Measurements from ENCODE around the gene GRAMD4. TPM values are rescaled to one million over a fixed set of nuclear protein-coding genes. Genes with fewer than 3 reads are reported as not detected.
"Not testable (repeated sequence)": the region's sequence is repeated elsewhere in the genome, so short reads cannot be mapped to it uniquely, and the experiment has no call there.

GRAMD4 gene
- total and polyA plus RNA-seq, 12 donors: 29.3 to 143 (median 63.9) TPM

GRCh38 chr22:46620588-46621242 lies 529 bp downstream of the GRAMD4 start:
- peak overlapping the region in 1 of 10 donors; percentile 16 for H3K4me3 ChIP-seq
- TF ChIP-seq, protein P1, sequence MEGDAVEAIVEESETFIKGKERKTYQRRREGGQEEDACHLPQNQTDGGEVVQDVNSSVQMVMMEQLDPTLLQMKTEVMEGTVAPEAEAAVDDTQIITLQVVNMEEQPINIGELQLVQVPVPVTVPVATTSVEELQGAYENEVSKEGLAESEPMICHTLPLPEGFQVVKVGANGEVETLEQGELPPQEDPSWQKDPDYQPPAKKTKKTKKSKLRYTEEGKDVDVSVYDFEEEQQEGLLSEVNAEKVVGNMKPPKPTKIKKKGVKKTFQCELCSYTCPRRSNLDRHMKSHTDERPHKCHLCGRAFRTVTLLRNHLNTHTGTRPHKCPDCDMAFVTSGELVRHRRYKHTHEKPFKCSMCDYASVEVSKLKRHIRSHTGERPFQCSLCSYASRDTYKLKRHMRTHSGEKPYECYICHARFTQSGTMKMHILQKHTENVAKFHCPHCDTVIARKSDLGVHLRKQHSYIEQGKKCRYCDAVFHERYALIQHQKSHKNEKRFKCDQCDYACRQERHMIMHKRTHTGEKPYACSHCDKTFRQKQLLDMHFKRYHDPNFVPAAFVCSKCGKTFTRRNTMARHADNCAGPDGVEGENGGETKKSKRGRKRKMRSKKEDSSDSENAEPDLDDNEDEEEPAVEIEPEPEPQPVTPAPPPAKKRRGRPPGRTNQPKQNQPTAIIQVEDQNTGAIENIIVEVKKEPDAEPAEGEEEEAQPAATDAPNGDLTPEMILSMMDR (IDR thresholded peaks at IDR 0.05): no peak
- no peaks in the 10 kb centered on the region for H3K36me3 ChIP-seq
- WGBS, 2 donors: 84 to 86% methylated on average over 23 of the region's 23 CpGs
- no peaks in the 10 kb centered on the region for H3K9me3 ChIP-seq
- H3K27ac ChIP-seq: peak overlapping the region in 9 of 10 donors; percentile 70 to 87 (median 81)
- H3K4me1 ChIP-seq: peaks cover 39 to 86% (median 66%) of the 10 kb centered on the region in 9 donors
- no peaks in the 10 kb centered on the region for H3K27me3 ChIP-seq
- intact Hi-C loops (cut with DNase I): loop anchor here in 4 of 10 donors (5.0 kb wide), 2 partner anchors 33 to 43 kb away; no protein-coding TSS in a partner anchor
- ATAC-seq: no peak
- DNase-seq: no peak

DNA sequence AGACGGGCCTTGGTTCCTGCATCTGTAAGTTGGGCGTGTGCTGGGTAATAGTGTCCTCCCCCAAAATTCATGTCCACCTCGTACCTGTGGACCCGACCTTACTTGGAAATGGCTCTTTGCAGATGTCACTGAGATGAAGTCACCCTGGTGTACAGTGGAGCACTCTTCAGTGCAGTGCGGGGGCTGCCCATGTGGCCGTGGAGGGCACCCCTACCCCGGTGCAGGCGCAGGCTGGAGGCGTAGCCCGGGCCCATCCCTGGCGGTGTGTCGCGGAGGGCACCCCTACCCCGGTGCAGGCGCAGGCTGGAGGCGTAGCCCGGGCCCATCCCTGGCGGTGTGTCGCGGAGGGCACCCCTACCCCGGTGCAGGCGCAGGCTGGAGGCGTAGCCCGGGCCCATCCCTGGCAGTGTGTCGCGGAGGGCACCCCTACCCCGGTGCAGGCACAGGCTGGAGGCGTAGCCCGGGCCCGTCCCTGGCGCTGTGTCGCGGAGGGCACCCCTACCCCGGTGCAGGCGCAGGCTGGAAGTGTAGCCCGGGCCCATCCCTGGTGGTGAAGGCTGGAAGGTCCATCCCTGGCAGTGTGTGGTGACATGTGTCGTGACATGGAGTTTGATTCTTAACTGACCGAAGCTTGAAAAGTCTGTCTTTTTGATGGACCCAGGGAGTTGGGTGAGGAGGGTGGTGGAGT lies 1.2 kb downstream of the GRAMD4 start:
- peak overlapping the region; percentile 29 to 87 (median 80) for H3K27ac ChIP-seq
- not testable (repeated sequence) for H3K9me3 ChIP-seq, DNase-seq, H3K36me3 ChIP-seq, H3K27me3 ChIP-seq
- 91 to 96% methylated on average over 21 to 38 of the region's 38 CpGs for WGBS, 2 donors
- ATAC-seq: peak in 1 of 8 donors; percentile 10
- peaks cover 42 to 91% (median 66%) of the 10 kb centered on the region in 9 donors for H3K4me1 ChIP-seq
- TF ChIP-seq, protein P1 (IDR thresholded peaks at IDR 0.05): peak in 1 of 9 donors; percentile 5
- intact Hi-C loops (cut with DNase I): loop anchor here in 4 of 10 donors (5.0 kb wide), 2 partner anchors 34 to 44 kb away; no protein-coding TSS in a partner anchor
- peak overlapping the region in 1 of 10 donors; percentile 16 for H3K4me3 ChIP-seq

DNA sequence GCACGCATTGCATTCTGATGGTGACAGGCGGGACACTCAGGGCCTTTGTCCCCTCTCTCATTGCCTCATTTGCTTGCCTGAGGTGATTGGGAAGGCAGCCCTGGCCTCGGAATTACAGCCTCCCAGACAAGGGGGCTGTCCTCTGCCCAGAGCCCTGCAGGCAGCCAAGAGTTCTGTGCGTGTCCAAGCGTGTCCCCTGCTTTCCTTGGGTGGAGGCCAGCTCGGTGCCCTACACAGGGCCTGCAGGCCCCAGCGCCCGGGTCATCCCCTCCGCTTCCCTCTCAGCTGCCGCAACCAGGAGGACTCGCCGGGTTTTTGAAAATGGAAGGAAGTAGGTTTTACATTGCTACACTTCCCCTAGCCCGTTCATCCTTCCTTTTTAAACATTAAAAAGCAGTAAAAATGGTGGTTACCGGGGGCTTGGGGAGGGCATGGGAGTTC lies 1.9 kb downstream of the GRAMD4 start:
- peak overlapping the region; percentile 29 to 87 (median 73) for H3K27ac ChIP-seq
- peaks cover 0 to 6% (median 4%) of the 10 kb centered on the region in 9 donors for H3K36me3 ChIP-seq
- 37 to 59% methylated on average over 14 of the region's 14 CpGs for WGBS, 2 donors
- intact Hi-C loops (cut with DNase I): loop anchor here in 4 of 10 donors (5.0 kb wide), 2 partner anchors 35 to 45 kb away; no protein-coding TSS in a partner anchor
- peaks cover 42 to 91% (median 69%) of the 10 kb centered on the region in 9 donors for H3K4me1 ChIP-seq
- H3K27me3 ChIP-seq: no peaks in the 10 kb centered on the region
- peak; percentile 78 to 83 for DNase-seq
- H3K9me3 ChIP-seq: no peaks in the 10 kb centered on the region
- TF ChIP-seq, protein P1 (IDR thresholded peaks at IDR 0.05): no peak
- H3K4me3 ChIP-seq: peak overlapping the region in 1 of 10 donors; percentile 14
- peak; percentile 59 to 86 (median 72) for ATAC-seq

- intact Hi-C loops (cut with DNase I): no loop called here
- peaks cover 14 to 65% (median 42%) of the 10 kb centered on the region in 9 donors for H3K4me1 ChIP-seq
- TF ChIP-seq, protein P1 (IDR thresholded peaks at IDR 0.05): no peak
- peaks cover 0 to 28% (median 11%) of the 10 kb centered on the region in 9 donors for H3K36me3 ChIP-seq
- WGBS, 2 donors: 94% methylated on average over 20 of the region's 20 CpGs
- no peak overlapping the region for H3K4me3 ChIP-seq
- ATAC-seq (no peak), DNase-seq (peak in 1 of 2 donors; percentile 10)
- no peaks in the 10 kb centered on the region for H3K9me3 ChIP-seq
- no peaks in the 10 kb centered on the region for H3K27me3 ChIP-seq
- H3K27ac ChIP-seq: no peak overlapping the region
These were observed 5.1 kb downstream of the GRAMD4 start for GRCh38 chr22:46625113-46625842.
